HG03196 (cell line): ENCODE measurements around the gene FAM124B.
"Not testable (repeated sequence)": the region's sequence is repeated elsewhere in the genome, so short reads cannot be mapped to it uniquely, and the experiment has no call there.

Experiments used
- ATAC-seq: cut with Tn5 transposase; IDR thresholded peaks from one replicate; pipeline ENCODE4 v1.9.1; 2021; ENCODE audit not compliant: unreplicated experiment

The FAM124B gene

GRCh38 chr2:224416656-224417360 lies 14.9 kb upstream of the FAM124B start:
- ATAC-seq, result no peak

DNA sequence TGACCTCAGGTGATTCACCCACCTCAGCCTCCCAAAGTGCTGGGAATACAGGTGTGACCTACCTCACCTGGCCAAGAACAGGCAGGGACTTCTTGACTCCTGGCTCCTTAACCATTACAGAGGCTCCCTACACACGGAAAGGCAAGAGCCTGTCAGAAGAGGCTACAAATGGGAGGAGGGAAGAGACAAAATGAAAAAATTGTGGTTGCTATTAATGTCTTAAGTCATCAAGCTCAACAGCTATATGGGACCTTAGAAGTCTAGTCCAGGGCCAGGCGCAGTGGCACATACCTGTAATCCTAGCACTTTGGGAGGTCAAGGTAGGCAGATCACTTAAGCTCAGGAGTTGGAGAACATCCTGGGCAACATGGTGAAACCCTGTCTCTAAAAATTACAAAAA lies 11.5 kb upstream of the FAM124B start:
- ATAC-seq, result no peak

DNA sequence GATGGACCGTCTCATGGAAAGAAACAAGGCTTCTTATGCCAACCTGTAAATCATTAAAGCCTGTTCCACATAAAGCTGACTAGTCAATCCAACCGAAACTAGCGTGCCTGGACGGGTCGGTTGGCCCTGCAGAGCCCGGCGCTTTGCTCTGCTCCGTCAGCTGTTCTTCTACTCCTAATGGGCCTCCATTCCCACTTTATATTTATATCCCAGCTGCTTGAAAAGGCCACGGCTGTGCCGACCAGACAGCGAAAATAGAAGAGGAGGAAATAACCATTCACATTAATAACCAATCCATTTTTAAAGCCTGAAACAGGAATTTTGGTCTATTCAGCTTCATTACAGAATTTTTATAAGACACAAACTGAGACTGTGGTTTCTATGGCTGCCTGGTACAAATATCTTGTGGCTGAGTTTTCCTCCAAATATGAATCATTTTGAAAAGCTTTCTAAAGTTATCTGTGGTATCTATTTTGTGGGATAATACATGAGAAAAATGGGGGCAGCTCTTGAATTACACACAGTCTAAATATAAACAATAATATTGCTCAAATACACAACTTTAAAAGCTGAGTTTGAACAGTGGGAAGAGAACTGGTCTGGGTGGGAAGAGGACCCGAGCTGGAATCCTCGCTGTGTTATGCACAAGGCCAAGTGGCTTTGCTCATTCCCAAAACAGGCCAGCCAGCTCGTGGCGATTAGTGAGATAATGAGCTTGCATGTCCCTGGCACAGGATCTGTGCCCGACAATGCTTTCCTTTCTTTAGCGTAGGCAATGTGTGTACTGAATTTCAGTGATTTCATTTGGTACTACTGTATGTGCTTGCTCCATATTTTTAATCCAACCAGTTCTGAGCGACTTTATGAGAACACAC lies 10.5 kb upstream of the FAM124B start:
- ATAC-seq, result no peak

GRCh38 chr2:224410946-224411561 lies 9.1 kb upstream of the FAM124B start:
- no peak for ATAC-seq

GRCh38 chr2:224408676-224409075 lies 6.8 kb upstream of the FAM124B start:
- no peak for ATAC-seq

DNA sequence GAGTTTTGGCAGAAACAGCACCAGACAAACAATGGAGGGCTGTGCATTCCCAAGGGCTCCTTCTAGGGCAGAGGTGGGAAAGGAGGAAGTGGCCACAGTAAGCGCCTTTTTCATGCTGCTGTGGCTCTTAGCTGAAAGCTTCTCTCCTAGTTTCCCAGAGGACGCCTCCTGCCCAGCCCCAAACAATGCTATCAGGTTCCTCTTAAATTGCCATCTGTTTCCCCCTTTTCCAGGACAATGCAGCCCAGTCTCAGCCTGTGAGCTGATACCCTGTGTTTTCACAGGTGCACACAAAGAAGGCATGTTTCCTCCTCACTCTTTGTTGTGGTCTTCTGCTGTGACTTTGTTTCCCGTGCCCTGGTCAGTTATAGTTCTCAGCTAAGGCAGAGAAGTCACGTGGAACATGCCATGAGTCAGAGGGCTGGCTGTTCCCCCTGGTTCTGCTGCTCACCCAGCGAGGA lies 5.4 kb upstream of the FAM124B start:
- no peak for ATAC-seq

DNA sequence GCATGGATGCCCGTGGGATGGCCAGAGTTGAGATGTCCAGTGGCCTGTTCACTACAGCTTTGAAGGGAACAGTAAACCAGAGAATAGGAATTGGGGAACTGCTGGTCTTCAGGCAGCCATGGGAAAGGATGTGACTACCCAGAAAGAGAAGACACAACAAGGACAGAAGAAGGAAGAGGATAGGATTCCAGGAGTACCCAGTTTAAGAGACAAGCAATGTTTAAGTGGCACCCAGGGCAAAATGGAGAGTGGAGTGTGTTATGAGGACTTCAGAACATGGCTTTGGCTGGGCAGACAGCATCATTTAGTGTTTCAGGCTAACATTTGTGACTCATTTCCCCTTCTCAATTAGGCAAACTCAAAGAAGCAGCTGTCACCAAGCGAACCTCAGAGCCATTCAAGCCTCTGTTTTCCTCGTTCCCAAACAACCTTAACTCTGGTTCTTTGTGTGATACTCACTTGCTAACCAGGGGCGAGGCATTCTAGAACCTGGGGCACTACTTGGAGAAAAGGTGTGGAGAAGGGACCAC lies 4.0 kb upstream of the FAM124B start:
- no peak for ATAC-seq

DNA sequence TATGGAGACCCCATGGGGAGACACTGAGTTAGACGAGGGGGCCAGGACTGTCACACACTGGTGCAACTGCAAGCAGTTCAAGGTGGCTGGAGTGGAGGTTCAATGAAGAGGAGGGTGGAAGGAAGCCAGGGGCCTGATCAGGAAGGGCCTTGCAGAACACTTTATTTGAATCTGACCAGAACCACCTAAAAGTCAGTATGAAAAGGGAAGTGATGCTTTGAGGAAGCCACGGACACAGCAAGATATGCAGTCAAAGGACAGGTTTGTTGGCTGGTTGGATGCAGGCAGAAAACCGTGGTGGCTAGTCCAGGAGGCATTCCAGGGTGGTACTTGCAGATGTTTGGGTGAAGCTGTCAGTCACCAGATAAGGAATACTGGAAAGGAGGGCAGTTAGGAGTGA lies 3.5 kb upstream of the FAM124B start:
- ATAC-seq, result no peak

DNA sequence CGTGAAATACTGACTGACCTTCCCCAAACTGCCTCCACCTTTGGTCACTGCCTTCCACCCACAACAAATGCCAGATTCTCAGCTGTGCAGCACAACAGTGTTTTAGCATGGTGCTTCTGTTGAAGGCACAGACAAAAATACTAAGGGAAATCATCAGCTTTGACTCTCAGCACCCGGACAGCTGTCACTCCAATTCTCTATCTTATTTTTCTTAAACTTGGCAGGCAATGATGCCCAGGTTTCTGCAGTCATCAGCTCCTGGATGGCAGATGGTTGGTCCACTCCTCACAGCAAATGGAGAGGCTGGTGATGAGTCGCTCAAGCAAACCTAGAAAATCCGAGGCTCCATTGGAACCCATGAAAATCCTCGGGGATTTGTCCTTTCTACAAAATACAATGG lies 2.9 kb upstream of the FAM124B start:
- no peak for ATAC-seq

DNA sequence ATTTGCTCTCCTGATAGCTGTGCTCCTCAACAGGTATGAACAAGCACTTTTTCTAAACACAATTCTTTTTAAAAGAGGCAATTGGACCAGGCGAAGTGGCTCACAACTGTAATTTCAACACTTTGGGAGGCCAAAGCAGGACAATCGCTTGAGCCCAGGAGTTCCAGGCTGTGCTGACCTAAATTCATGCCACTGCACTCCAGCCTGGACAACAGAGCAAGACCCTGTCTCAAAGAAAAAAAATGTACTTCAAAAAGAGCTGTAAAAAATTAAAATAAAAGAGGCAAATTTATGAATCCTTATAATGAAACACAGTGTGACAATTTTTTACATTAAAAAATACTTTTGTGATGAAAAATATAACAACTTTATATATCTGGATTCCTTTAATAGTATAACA lies 1.8 kb upstream of the FAM124B start:
- ATAC-seq, result no peak

DNA sequence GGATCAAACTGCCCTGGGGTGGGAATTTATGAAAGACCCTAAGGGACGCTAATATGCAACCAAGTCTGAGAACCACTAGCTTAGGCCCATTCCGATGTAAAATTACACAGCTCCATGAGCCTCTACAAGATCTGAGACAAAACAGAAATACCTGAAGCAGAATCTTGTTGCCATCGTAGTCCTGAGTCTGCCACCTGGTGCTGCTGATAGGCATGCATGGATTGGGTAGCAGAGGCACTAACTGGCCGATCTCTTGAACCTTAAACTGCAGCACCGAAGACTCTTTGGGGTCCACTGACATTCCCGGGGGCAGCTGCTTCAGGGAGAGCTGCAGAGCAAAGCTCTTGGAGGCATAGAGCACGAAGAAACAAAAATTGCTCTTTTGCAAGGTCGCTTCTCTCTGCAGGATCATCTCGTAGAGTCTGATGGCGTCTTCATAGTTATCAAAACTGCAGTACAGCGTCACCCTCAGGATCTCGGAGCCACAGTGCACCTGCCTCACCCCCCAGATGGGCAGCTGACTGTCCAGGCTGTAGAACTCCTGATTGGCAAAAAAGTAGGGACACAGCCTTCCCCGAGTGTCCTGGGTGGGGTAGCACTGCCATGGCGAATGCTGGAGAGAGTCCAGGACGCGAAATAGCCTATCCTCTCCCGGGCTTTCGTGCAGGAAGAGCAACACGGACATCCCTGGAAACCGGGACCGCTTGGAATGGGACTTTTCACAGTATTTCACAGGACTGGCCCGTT lies 848 bp downstream of the FAM124B start:
- ATAC-seq, result no peak

DNA sequence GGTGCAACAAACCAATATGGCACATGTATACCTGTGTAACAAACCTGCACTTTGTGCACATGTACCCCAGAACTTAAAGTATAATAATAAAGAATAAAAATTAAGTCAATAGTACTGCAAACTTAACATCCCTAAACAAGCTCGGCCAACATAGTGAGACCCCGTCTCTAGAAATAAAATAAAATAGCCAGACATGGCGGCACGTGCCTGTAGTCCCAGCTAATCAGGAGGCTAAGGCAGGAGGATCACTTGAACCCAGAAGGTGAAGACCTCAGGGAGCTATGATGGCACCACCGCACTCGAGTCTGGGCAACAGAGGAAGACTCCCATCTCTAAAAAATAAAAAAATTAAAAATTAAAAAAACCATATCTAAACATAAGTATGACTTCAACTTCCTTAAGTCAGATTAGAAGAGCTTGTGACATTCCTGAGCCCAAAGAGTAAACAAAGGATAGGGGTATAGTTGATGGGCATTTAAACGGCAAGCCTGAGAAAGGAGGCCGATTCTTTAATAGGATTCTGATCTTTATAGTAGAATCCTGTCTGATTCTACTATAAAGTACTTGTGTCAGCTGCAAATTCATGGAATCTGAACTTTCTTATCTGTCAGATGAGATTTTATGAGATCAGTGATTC lies 1.6 kb downstream of the FAM124B start:
- ATAC-seq, result no peak

DNA sequence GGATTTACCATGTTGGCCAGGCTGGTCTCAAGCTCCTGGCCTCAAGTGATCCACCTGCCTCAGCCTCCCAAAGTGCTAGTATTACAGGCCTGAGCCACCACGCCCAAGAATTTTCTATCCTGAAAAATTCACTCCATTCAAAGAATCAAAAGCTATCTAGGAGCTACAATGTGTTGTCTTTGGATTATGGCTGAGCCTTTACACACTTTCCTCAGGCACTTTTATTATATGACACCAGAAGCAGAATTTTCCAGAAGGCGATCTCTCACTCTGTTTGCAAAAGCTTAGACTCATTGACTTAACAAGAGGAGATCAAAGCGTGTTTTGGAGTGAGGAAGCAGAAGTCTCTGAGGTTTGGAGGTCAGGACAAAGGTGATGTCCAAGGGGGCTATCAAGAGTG lies 3.6 kb downstream of the FAM124B start:
- no peak for ATAC-seq

DNA sequence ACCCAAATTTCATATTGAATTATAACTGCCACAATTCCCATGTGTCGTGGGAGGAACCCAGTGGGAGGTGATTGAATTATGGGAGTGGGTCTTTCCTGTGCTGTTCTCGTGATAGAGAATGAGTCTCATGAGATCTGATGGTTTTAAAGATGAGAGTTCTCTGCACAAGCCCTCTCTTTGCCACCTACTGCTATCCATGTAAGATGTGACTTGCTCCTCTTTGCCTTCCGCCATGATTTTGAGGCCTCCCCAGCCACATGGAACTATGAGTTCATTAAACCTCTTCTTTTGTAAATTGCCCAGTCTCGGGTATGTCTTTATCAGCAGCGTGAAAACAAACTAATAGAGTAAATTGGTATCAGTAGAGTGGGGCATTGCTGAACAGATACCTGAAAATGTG lies 4.8 kb downstream of the FAM124B start:
- not testable (repeated sequence) for ATAC-seq

DNA sequence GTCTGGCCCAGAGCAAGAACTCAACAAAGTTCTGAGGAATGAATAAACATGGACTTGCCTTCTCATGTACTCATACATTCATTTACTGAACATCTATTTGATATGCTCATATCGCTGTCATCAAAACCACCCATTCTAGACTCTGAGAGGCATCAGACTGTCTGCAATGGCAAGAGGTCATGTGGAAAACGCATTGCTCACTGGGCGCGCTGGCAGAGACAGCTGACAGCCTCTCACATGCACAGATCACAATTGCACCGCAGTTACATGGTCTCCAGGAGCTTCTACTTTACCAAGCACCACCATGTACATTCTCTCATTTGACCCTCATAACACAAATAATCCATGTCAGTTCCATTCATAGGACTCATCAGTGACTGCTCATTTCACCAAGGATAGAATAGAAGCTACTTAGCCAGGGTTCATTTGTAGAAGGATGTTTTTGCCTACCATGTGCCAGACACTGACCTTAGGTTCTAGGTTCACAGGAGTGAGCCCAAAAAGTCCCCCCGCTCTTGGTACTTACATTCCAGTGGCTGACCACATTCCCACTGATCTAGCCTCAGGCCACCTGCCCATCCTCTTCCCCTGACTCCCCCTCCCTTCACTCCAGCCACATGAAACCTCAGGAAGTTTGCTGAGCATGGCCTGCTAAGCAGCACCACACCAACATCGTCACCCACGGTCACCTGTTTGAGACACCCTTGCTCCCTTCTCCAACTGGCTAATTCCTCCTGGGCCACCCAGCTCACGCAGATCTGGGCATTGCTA lies 6.1 kb downstream of the FAM124B start:
- ATAC-seq, result no peak

- ATAC-seq, result no peak
Measured at GRCh38 chr2:224393157-224393872, 8.6 kb downstream of the FAM124B start.

GRCh38 chr2:224392545-224392944 lies 9.4 kb downstream of the FAM124B start:
- no peak for ATAC-seq

DNA sequence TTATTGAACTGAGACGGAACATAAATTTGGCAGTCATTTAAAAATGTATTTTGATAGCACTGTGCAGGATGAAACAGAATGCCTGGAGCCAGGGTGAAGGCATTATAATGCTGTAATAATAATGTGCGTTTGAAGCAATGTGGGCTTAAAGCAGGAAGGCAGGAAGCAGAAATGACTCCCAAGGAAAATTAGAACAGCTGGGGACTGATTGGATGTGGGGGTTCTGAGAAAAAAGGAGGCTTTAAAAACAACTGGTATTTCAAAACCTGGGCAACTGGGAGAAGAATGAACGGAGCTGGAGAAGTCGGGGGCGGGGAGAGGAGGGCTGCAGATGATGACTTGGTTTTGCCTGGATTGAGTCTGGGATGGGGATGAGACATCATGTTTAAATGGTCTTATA lies 12.6 kb downstream of the FAM124B start:
- ATAC-seq, result no peak

GRCh38 chr2:224386876-224387275 lies 15.0 kb downstream of the FAM124B start:
- ATAC-seq, result no peak
